Endothelial cell of umbilical vein (primary cell): ENCODE results near the gene TBC1D14. TPM values are rescaled to one million over a fixed set of nuclear protein-coding genes. Genes with fewer than 3 reads are reported as not detected.

Experiments used
- BruUV-seq: library from RNA; stranded (reverse); fragments of 400-500 nt; replicated peaks from 2 replicates; lab custom pipeline; 2021; lab: Mats Ljungman, UMichigan
- CTCF ChIA-PET: fragments of 300-600, 350-600 bp; sonication (Branson Sonifier 250); formaldehyde crosslinking; loops from one replicate; lab custom pipeline; 2021; ENCODE audit warnings: antibody characterized with exemption, inconsistent platforms; lab: Charles Lee
- POLR2A ChIA-PET: fragments of 300-600, 350-600 bp; sonication (Branson Sonifier 250); formaldehyde crosslinking; loops from one replicate; lab custom pipeline; 2021; ENCODE audit warnings: antibody characterized with exemption, inconsistent platforms; lab: Charles Lee
- DNase-seq: peaks from one replicate; pipeline ENCODE4 v3.0.0-alpha.2; 2011; ENCODE audit warnings: low read depth, low spot score
- FAIRE-seq: peaks from 2 replicates; lab custom pipeline; 2011; peaks lifted over from hg19 to GRCh38; lab: Jason Lieb, UNC
- H2AFZ ChIP-seq: 2 replicates; pipeline ENCODE4 v1.6.0; 2012; ENCODE audit warnings: low read depth, low read length, control low read depth, inconsistent platforms
- H3K27ac ChIP-seq: 2 replicates; pipeline ENCODE4 v1.5.1; 2011; ENCODE audit warnings: low read depth, mild to moderate bottlenecking, control low read depth, low read length, moderate library complexity; ENCODE audit not compliant: insufficient read depth
- H3K27me3 ChIP-seq, 2 experiments: 2 replicates each; pipeline versions ENCODE4 v1.6.0 to v1.6.1; 2011; ENCODE audit warnings: low read length in 2 of 2, mixed read lengths in 1 of 2; ENCODE audit not compliant: control insufficient read depth in 2 of 2, insufficient read depth in 2 of 2
- H3K36me3 ChIP-seq, 2 experiments: 2 replicates in 1 of 2; 3 replicates in 1 of 2; pipeline ENCODE4 v1.5.1; 2011; ENCODE audit warnings: low read length in 2 of 2, mild to moderate bottlenecking in 1 of 2, moderate library complexity in 1 of 2; ENCODE audit not compliant: control insufficient read depth in 2 of 2, insufficient read depth in 2 of 2; ENCODE audit errors: extremely low read depth in 1 of 2
- H3K4me1 ChIP-seq: 3 replicates; pipeline ENCODE4 v1.5.1; 2011; ENCODE audit warnings: mild to moderate bottlenecking, low read length; ENCODE audit not compliant: control insufficient read depth, insufficient read depth; ENCODE audit errors: extremely low read depth
- H3K4me2 ChIP-seq: 2 replicates; pipeline ENCODE4 v1.6.1; 2011; ENCODE audit warnings: low read length, control low read depth, mixed read lengths; ENCODE audit not compliant: insufficient read depth
- H3K4me3 ChIP-seq, 3 experiments: fragments of 200-600 bp in 1 of 3; sonication (generic), shearing (Covaris generic) in 1 of 3; replicated peaks in 1 of 3; 2 replicates each; pipeline ENCODE4 v1.5.1; 2011 to 2016; ENCODE audit warnings: control low read depth in 3 of 3, low read length in 3 of 3, mild to moderate bottlenecking in 2 of 3, inconsistent platforms in 1 of 3, low read depth in 1 of 3, moderate library complexity in 1 of 3; ENCODE audit not compliant: insufficient read depth in 1 of 3
- H3K79me2 ChIP-seq: 2 replicates; pipeline ENCODE4 v1.6.0; 2012; ENCODE audit warnings: low read length, inconsistent platforms; ENCODE audit not compliant: control insufficient read depth, insufficient read depth
- H3K9ac ChIP-seq: replicated peaks from 2 replicates; pipeline ENCODE3; 2011; ENCODE audit warnings: low read length, control low read depth; ENCODE audit not compliant: insufficient read depth; ENCODE audit errors: extremely low read depth
- H3K9me1 ChIP-seq: replicated peaks from 3 replicates; pipeline ENCODE4 v1.6.0; 2011; ENCODE audit warnings: mild to moderate bottlenecking, low read length; ENCODE audit not compliant: control insufficient read depth, insufficient read depth; ENCODE audit errors: extremely low read depth
- H3K9me3 ChIP-seq: replicated peaks from 2 replicates; pipeline ENCODE4 v1.5.1; 2012; ENCODE audit warnings: low read length, inconsistent platforms; ENCODE audit not compliant: control insufficient read depth, insufficient read depth
- H4K20me1 ChIP-seq: replicated peaks from 2 replicates; pipeline ENCODE3; 2011; ENCODE audit warnings: mild to moderate bottlenecking, low read length; ENCODE audit not compliant: control insufficient read depth, insufficient read depth; ENCODE audit errors: extremely low read depth
- CTCF ChIP-seq, 2 donors: IDR thresholded peaks; 1 replicate in 1 of 2; 2 replicates in 1 of 2; pipeline ENCODE4 v1.5.1; 2011; ENCODE audit warnings: low read length in 2 of 2, mild to moderate bottlenecking in 2 of 2, moderate library complexity in 2 of 2, control low read depth in 1 of 2, inconsistent platforms in 1 of 2, low read depth in 1 of 2; ENCODE audit not compliant: insufficient read depth in 1 of 2; ENCODE audit errors: extremely low read depth in 1 of 2
- JUN ChIP-seq: IDR thresholded peaks from 2 replicates; pipeline ENCODE4 v1.6.1; 2011; ENCODE audit warnings: borderline replicate concordance, low read depth; ENCODE audit not compliant: insufficient read length, insufficient read depth
- MAX ChIP-seq: IDR thresholded peaks from 2 replicates; pipeline ENCODE4 v1.6.1; 2011; ENCODE audit not compliant: insufficient read depth, insufficient read length
- MYC ChIP-seq: IDR thresholded peaks from one replicate; pipeline ENCODE4 v1.6.1; 2011; ENCODE audit warnings: mild to moderate bottlenecking, low read depth, low read length
- POLR2A ChIP-seq: IDR thresholded peaks from 2 replicates; pipeline ENCODE4 v1.6.1; 2012; ENCODE audit warnings: low read depth, mild to moderate bottlenecking, control low read depth, low read length
- POLR2AphosphoS5 ChIP-seq: IDR thresholded peaks from 2 replicates; pipeline ENCODE4 v1.6.1; 2012; ENCODE audit warnings: low read depth, mild to moderate bottlenecking, control low read depth, low read length, moderate library complexity; ENCODE audit not compliant: insufficient read depth
- dilution Hi-C: fragments of 300-500 bp; cut with MboI; formaldehyde crosslinking; loops from one replicate; pipeline ENCODE4 v1.15.0; 2019; ENCODE audit warnings: low sequenced_read_pairs; ENCODE audit not compliant: extremely low pct_ligation_motif_present
- intact Hi-C: fragments of 100-400 bp; cut with micrococcal nuclease; formaldehyde crosslinking; loops from one replicate; pipeline ENCODE4 v1.10.0; 2022
- polyA plus RNA-seq, 4 experiments: library from polyadenylated mRNA; depleted of rRNA in 3 of 4; stranded (reverse) in 3 of 4; unstranded in 1 of 4; fragments of >200 nt; gene quantifications; 2 replicates each; pipeline versions ENCODE4 v1.2.1 to v1.2.3, GENCODE V29; 2011 to 2012; ENCODE audit warnings: missing spikeins in 1 of 4
- total RNA-seq: library from RNA; stranded (reverse); gene quantifications from 2 replicates; pipeline ENCODE4 v1.2.3, GENCODE V29; 2021

Gene TBC1D14
- total and polyA plus RNA-seq, 2 donors (not counting 3 experiments of a cell fraction or from before 2014, with no cell fraction given) = 23.7 to 24.8 TPM

GRCh38 chr4:6902318-6903042 lies 7.1 kb upstream of the TBC1D14 start:
- H3K36me3 ChIP-seq = no peaks in the 10 kb centered on the region
- H4K20me1 ChIP-seq = no peaks in the 10 kb centered on the region
- ChIA-PET POLR2A (no interaction called here), CTCF (interaction anchor here (2.3 kb wide), 1 partner anchor 29 kb away, joined by 8 read pairs; no protein-coding TSS in a partner anchor)
- no peak for DNase-seq
- BruUV-seq = no TSS peak
- no peak overlapping the region for H3K27ac ChIP-seq
- H3K9ac ChIP-seq = no peak overlapping the region
- no peaks in the 10 kb centered on the region for H3K9me3 ChIP-seq
- no peaks in the 10 kb centered on the region for H3K9me1 ChIP-seq
- TF ChIP-seq POLR2A = no peak
- no peak for TF ChIP-seq MAX
- TF ChIP-seq JUN = no peak
- TF ChIP-seq CTCF (IDR thresholded peaks at IDR 0.05; ENCODE audit: extremely low read depth in 1 of 2, insufficient read depth in 1 of 2, low read depth in 1 of 2, low read length in 2 of 2) = no peak
- no peak for TF ChIP-seq MYC
- no peak for TF ChIP-seq POLR2AphosphoS5
- H3K4me3 ChIP-seq = no peak overlapping the region
- H3K79me2 ChIP-seq = no peaks in the 10 kb centered on the region
- peaks cover 0 to 7% of the 10 kb centered on the region in 2 experiments for H3K27me3 ChIP-seq
- intact Hi-C loops = no loop called here
- dilution Hi-C loops = no loop called here
- FAIRE-seq = no peak
- H3K4me2 ChIP-seq = no peak overlapping the region
- no peaks in the 10 kb centered on the region for H3K4me1 ChIP-seq
- H2AFZ ChIP-seq = no peak overlapping the region
